B cell (primary cell): ENCODE measurements around the gene CRTC3. TPM values are rescaled to one million over a fixed set of nuclear protein-coding genes. Genes with fewer than 3 reads are reported as not detected.

ENCODE experiments used
- ATAC-seq: fragments of 200-7000 bp; cut with Tn5 transposase; one replicate; pipeline ENCODE4 v1.10.0; 2021; ENCODE audit warnings: low read depth, mild to moderate bottlenecking, moderate number of reproducible peaks, moderate library complexity
- CTCF ChIA-PET: fragments of 350-600 bp; sonication (Branson Sonifier 250); formaldehyde crosslinking; loops from one replicate; lab custom pipeline; 2021; ENCODE audit warnings: antibody characterized with exemption, inconsistent platforms; lab: Charles Lee
- POLR2A ChIA-PET: fragments of 350-600 bp; sonication (Branson Sonifier 250); formaldehyde crosslinking; loops from one replicate; lab custom pipeline; 2021; ENCODE audit warnings: antibody characterized with exemption; lab: Charles Lee
- DNase-seq: peaks from one replicate; pipeline ENCODE4 v3.0.0; 2013
- H2AFZ ChIP-seq: 2 replicates; pipeline ENCODE4 v1.6.1; 2012; ENCODE audit warnings: mild to moderate bottlenecking, low read depth, low read length; ENCODE audit not compliant: insufficient read depth, poor library complexity, severe bottlenecking
- H3K27ac ChIP-seq, 2 donors: 1 replicate in 1 of 2; 2 replicates in 1 of 2; pipeline ENCODE4 v1.5.1; 2012 to 2013; ENCODE audit warnings: low read length in 2 of 2, mild to moderate bottlenecking in 2 of 2, moderate library complexity in 1 of 2
- H3K27me3 ChIP-seq, 4 experiments: fragments of 200-600 bp in 1 of 4; sonication (generic) in 1 of 4; replicated peaks in 1 of 4; 1 replicate in 2 of 4; 2 replicates in 2 of 4; pipeline versions ENCODE4 v1.6.1 to v1.7.0; 2013 to 2016; ENCODE audit warnings: low read length in 3 of 4, mild to moderate bottlenecking in 2 of 4, mixed read lengths in 1 of 4, moderate library complexity in 1 of 4; ENCODE audit not compliant: insufficient read depth in 4 of 4, control insufficient read depth in 3 of 4; ENCODE audit errors: control extremely low read depth in 1 of 4
- H3K36me3 ChIP-seq, 2 experiments: replicated peaks in 1 of 2; 1 replicate in 1 of 2; 2 replicates in 1 of 2; pipeline versions ENCODE4 v1.6.1 to v1.7.1; 2013; ENCODE audit warnings: low read length in 1 of 2; ENCODE audit not compliant: insufficient read depth in 2 of 2, control insufficient read depth in 1 of 2; ENCODE audit errors: control extremely low read depth in 1 of 2, extremely low read depth in 1 of 2
- H3K4me1 ChIP-seq, 2 donors: fragments of 200-600 bp in 1 of 2; sonication (generic) in 1 of 2; 1 replicate in 1 of 2; 2 replicates in 1 of 2; pipeline versions ENCODE4 v1.5.1 to v1.6.1; 2013 to 2017; ENCODE audit warnings: low read length in 2 of 2; ENCODE audit not compliant: control insufficient read depth in 2 of 2, insufficient read depth in 2 of 2
- H3K4me2 ChIP-seq: replicated peaks from 2 replicates; pipeline ENCODE3; 2012; ENCODE audit warnings: mild to moderate bottlenecking, low read depth, low read length; ENCODE audit not compliant: poor library complexity, severe bottlenecking
- H3K4me3 ChIP-seq, 5 experiments: fragments of 200-600 bp in 1 of 5; sonication (generic) in 1 of 5; 1 replicate in 3 of 5; 2 replicates in 2 of 5; pipeline versions ENCODE4 v1.5.1 to v1.7.0; 2011 to 2016; ENCODE audit warnings: low read length in 4 of 5, mild to moderate bottlenecking in 4 of 5, low read depth in 2 of 5, control low read depth in 1 of 5, moderate library complexity in 1 of 5; ENCODE audit not compliant: insufficient read depth in 1 of 5; ENCODE audit errors: control extremely low read depth in 1 of 5, extremely low read depth in 1 of 5
- H3K79me2 ChIP-seq: fragments of 200-600 bp; sonication (generic); one replicate; pipeline ENCODE4 v1.6.0; 2016; ENCODE audit warnings: low read length; ENCODE audit not compliant: control insufficient read depth, insufficient read depth
- H3K9ac ChIP-seq: fragments of 200-600 bp; sonication (generic); 2 replicates; pipeline ENCODE4 v1.6.1; 2017; ENCODE audit warnings: mild to moderate bottlenecking, low read length, moderate library complexity
- H3K9me3 ChIP-seq, 3 donors: one replicate each; pipeline versions ENCODE4 v1.6.1 to v1.7.1; 2013; ENCODE audit warnings: low read length in 2 of 3; ENCODE audit not compliant: control insufficient read depth in 2 of 3, insufficient read depth in 1 of 3; ENCODE audit errors: control extremely low read depth in 1 of 3
- H4K20me1 ChIP-seq: 2 replicates; pipeline ENCODE4 v1.6.0; 2012; ENCODE audit warnings: mild to moderate bottlenecking, low read length; ENCODE audit not compliant: insufficient read depth, control insufficient read depth, poor library complexity, severe bottlenecking
- H3K27ac Mint-ChIP-seq: one replicate; pipeline ENCODE4 v1.8.0; 2021; ENCODE audit warnings: mixed read lengths
- H3K27me3 Mint-ChIP-seq: one replicate; pipeline ENCODE4 v1.8.0; 2021; ENCODE audit warnings: mixed read lengths
- H3K4me1 Mint-ChIP-seq: one replicate; pipeline ENCODE4 v1.8.0; 2021; ENCODE audit warnings: mixed read lengths
- H3K4me3 Mint-ChIP-seq: one replicate; pipeline ENCODE4 v1.8.0; 2021; ENCODE audit warnings: mixed read lengths
- H3K9me3 Mint-ChIP-seq: one replicate; pipeline ENCODE4 v1.8.0; 2022; ENCODE audit warnings: mixed read lengths; ENCODE audit not compliant: insufficient read depth
- EZH2 ChIP-seq: IDR thresholded peaks from 2 replicates; pipeline ENCODE4 v1.6.1; 2012; ENCODE audit warnings: borderline replicate concordance, low read depth, mild to moderate bottlenecking, moderate library complexity, low read length; ENCODE audit not compliant: insufficient read depth, poor library complexity, severe bottlenecking
- WGBS: methylation state at CpG from one replicate; pipeline ENCODE4 v1.1.5; 2013; ENCODE audit warnings: missing lambda C conversion rate; ENCODE audit not compliant: insufficient coverage; 5-methylcytosine and 5-hydroxymethylcytosine counted together
- intact Hi-C: fragments of 100-400 bp; cut with micrococcal nuclease; formaldehyde crosslinking; loops from one replicate; pipeline ENCODE4 v1.10.0; 2022
- polyA plus RNA-seq: library from polyadenylated mRNA; depleted of rRNA; stranded (reverse); fragments of >200 nt; gene quantifications from 2 replicates; pipeline ENCODE4 v1.2.3, GENCODE V29; 2012
- total RNA-seq, 2 donors: library from RNA; stranded (reverse); fragments of 120-200 nt in 1 of 2; gene quantifications; 1 replicate in 1 of 2; 2 replicates in 1 of 2; pipeline versions ENCODE4 v1.2.3 to v1.2.4, GENCODE V29; 2013 to 2022
- TF ChIP-seq, protein P1 (sequence below): fragments of 200-600 bp; IDR thresholded peaks from one replicate; pipeline ENCODE4 v1.8.0; 2022; ENCODE audit warnings: antibody characterized with exemption, mild to moderate bottlenecking

Gene CRTC3
- total and polyA plus RNA-seq, 2 donors (not counting 1 experiment from before 2014, with no cell fraction given), result 34.7 to 95.8 TPM

DNA sequence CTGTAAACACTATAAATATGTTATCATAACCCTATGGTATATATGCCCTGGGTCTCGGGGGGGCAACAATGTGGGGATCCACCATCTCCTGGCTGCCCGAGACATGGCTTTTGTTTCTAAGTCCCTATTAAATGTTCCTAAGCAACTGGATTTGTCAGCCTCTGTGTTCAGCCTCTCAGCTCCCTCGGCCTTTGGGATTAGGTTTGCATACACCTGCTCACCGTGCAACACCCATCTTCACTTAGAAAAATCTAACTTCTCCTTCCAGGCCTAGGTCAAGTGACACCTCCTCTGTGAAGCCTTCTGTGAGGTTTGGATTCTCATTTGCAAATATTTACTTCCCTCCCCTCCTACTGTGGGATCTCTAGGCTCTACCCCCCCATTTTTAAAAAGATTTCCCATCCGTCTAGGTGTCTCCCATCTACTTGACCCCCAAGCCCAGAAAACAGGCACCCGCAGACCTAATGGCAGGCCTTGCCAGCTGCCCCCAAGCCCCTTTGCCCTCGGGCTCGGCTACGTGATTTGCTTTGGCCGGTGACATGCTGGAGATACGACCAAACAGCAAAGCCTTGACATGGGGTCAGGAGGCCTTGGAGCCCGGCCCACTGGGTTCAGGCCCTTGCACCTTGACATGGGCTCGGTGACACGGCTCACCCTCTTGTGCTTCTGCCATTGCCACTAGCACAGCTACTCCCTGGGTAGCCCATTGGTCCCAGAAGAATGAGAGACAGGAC, 121.4 kb downstream of the CRTC3 start:
- Histone ChIP-seq H3K9me3 (no peaks in the 10 kb centered on the region), H3K9ac (no peak overlapping the region), H3K27ac (no peak overlapping the region), H2AFZ (no peak overlapping the region), H3K79me2 (no peaks in the 10 kb centered on the region), H3K36me3 (no peaks in the 10 kb centered on the region), H3K4me2 (no peak overlapping the region), H3K27me3 (peaks cover 0 to 36% (median 17%) of the 10 kb centered on the region in 4 experiments), H4K20me1 (peaks cover under 1% of the 10 kb centered on the region), H3K4me1 (peaks cover 22 to 28% of the 10 kb centered on the region in 2 donors), H3K4me3 (no peak overlapping the region)
- ChIA-PET POLR2A (no interaction called here), CTCF (interaction anchor here (0.7 to 6.4 kb wide), 7 partner anchors 9 to 281 kb away, joined by 3 to 119 read pairs (median 3); partner anchors contain the start of gene HDDC3)
- no peak for ATAC-seq
- Mint-ChIP-seq H3K4me1 (peaks cover 18% of the 10 kb centered on the region), H3K27ac (peak overlapping the region; percentile 71), H3K4me3 (no peak overlapping the region), H3K27me3 (peaks cover 22% of the 10 kb centered on the region), H3K9me3 (no peaks in the 10 kb centered on the region)
- no peak for TF ChIP-seq EZH2
- TF ChIP-seq, protein P1, sequence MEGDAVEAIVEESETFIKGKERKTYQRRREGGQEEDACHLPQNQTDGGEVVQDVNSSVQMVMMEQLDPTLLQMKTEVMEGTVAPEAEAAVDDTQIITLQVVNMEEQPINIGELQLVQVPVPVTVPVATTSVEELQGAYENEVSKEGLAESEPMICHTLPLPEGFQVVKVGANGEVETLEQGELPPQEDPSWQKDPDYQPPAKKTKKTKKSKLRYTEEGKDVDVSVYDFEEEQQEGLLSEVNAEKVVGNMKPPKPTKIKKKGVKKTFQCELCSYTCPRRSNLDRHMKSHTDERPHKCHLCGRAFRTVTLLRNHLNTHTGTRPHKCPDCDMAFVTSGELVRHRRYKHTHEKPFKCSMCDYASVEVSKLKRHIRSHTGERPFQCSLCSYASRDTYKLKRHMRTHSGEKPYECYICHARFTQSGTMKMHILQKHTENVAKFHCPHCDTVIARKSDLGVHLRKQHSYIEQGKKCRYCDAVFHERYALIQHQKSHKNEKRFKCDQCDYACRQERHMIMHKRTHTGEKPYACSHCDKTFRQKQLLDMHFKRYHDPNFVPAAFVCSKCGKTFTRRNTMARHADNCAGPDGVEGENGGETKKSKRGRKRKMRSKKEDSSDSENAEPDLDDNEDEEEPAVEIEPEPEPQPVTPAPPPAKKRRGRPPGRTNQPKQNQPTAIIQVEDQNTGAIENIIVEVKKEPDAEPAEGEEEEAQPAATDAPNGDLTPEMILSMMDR, result no peak
- 90% methylated on average over 12 of the region's 14 CpGs for WGBS
- DNase-seq, result no peak
- intact Hi-C loops, result no loop called here
